ENCODE data around the gene EPHA3.

The EPHA3 gene

DNA sequence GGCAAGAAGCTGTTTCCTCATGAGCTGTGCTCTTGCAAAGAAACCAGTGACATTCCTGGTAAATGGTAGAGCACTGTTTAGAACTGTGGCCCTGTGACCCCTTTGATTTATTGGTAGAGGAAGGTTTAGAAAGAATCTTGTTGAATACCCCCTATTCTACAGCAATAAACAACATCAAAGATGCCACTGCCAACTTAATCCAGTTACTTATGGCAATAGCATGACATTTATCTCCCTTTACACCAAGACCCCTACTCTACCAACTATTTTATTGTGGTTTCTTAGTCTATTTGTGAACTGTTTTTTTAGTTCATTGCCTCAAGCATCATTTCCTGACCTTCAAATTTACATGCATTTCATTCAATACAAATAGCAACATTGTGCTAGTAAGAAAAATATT is 288.6 kb downstream of the EPHA3 start:
- CTCF ChIA-PET = no interaction called here

DNA sequence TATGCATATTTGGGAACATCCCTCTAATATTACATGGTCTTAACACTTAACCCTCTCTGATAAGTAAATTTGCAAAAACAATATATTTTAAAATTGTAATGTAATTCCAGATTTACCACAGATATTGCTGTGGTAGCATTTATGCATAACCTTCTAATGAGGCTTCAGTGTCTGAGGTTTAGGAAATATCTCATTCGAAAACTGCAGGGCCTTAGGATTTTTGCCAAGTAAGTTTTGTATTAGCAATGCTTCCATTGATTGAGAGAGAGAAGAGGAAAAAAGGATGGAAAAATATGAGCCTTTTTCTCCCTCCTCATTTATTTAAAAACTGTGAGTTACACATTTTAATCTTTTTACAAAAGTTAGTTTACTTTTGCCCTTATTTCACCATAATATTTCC is 294.6 kb downstream of the EPHA3 start:
- ChIA-PET CTCF (no interaction called here), POLR2A (no interaction called here)
- Histone ChIP-seq H3K36me3 (ENCODE audit: control insufficient read depth in 2 of 2, insufficient read depth in 1 of 2, low read length in 2 of 2) (no peaks in the 10 kb centered on the region), H3K27ac (ENCODE audit: extremely low read depth, low read depth, low read length) (no peak overlapping the region), H3K9me3 (ENCODE audit: control insufficient read depth, insufficient read depth, low read depth, low read length) (no peaks in the 10 kb centered on the region), H3K4me1 (ENCODE audit: control insufficient read depth, insufficient read depth, low read length) (no peaks in the 10 kb centered on the region), H3K4me3 (ENCODE audit: low read depth, low read length) (no peak overlapping the region)
- TF ChIP-seq, protein P1, sequence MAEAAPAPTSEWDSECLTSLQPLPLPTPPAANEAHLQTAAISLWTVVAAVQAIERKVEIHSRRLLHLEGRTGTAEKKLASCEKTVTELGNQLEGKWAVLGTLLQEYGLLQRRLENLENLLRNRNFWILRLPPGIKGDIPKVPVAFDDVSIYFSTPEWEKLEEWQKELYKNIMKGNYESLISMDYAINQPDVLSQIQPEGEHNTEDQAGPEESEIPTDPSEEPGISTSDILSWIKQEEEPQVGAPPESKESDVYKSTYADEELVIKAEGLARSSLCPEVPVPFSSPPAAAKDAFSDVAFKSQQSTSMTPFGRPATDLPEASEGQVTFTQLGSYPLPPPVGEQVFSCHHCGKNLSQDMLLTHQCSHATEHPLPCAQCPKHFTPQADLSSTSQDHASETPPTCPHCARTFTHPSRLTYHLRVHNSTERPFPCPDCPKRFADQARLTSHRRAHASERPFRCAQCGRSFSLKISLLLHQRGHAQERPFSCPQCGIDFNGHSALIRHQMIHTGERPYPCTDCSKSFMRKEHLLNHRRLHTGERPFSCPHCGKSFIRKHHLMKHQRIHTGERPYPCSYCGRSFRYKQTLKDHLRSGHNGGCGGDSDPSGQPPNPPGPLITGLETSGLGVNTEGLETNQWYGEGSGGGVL (tag by site-specific recombination; IDR thresholded peaks at IDR 0.05) = no peak
- TF ChIP-seq ZNF473 (tag by site-specific recombination; IDR thresholded peaks at IDR 0.05) = no peak
- TF ChIP-seq ZNF335 (tag by site-specific recombination; conservative IDR thresholded peaks at IDR 0.05) = no peak
- no peak for TF ChIP-seq ZNF791 (tag by site-specific recombination; IDR thresholded peaks at IDR 0.05)
- no peak for TF ChIP-seq GLI4 (tag by site-specific recombination; IDR thresholded peaks at IDR 0.05)
- no peak for TF ChIP-seq ZNF555 (tag by site-specific recombination; conservative IDR thresholded peaks at IDR 0.05)

More for the DNA sequence above, 288.6 kb downstream of the EPHA3 start:
- Histone ChIP-seq H3K36me3 (ENCODE audit: control insufficient read depth in 2 of 2, insufficient read depth in 1 of 2, low read length in 2 of 2) (no peaks in the 10 kb centered on the region), H3K4me1 (ENCODE audit: control insufficient read depth, insufficient read depth, low read length) (no peaks in the 10 kb centered on the region), H3K27ac (ENCODE audit: extremely low read depth, low read depth, low read length) (no peak overlapping the region), H3K9me3 (ENCODE audit: control insufficient read depth, insufficient read depth, low read depth, low read length) (no peaks in the 10 kb centered on the region), H3K4me3 (ENCODE audit: low read depth, low read length) (no peak overlapping the region)
- POLR2A ChIA-PET = no interaction called here
- no peak for TF ChIP-seq ZNF768 (tag by site-specific recombination; IDR thresholded peaks at IDR 0.05)
- TF ChIP-seq, protein P2, sequence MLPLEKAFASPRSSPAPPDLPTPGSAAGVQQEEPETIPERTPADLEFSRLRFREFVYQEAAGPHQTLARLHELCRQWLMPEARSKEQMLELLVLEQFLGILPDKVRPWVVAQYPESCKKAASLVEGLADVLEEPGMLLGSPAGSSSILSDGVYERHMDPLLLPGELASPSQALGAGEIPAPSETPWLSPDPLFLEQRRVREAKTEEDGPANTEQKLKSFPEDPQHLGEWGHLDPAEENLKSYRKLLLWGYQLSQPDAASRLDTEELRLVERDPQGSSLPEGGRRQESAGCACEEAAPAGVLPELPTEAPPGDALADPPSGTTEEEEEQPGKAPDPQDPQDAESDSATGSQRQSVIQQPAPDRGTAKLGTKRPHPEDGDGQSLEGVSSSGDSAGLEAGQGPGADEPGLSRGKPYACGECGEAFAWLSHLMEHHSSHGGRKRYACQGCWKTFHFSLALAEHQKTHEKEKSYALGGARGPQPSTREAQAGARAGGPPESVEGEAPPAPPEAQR (tag by site-specific recombination; IDR thresholded peaks at IDR 0.05) = no peak
- no peak for TF ChIP-seq ZNF10 (tag by site-specific recombination; IDR thresholded peaks at IDR 0.05)
- TF ChIP-seq ZNF426 (tag by site-specific recombination; IDR thresholded peaks at IDR 0.05) = no peak
- TF ChIP-seq, protein P3, sequence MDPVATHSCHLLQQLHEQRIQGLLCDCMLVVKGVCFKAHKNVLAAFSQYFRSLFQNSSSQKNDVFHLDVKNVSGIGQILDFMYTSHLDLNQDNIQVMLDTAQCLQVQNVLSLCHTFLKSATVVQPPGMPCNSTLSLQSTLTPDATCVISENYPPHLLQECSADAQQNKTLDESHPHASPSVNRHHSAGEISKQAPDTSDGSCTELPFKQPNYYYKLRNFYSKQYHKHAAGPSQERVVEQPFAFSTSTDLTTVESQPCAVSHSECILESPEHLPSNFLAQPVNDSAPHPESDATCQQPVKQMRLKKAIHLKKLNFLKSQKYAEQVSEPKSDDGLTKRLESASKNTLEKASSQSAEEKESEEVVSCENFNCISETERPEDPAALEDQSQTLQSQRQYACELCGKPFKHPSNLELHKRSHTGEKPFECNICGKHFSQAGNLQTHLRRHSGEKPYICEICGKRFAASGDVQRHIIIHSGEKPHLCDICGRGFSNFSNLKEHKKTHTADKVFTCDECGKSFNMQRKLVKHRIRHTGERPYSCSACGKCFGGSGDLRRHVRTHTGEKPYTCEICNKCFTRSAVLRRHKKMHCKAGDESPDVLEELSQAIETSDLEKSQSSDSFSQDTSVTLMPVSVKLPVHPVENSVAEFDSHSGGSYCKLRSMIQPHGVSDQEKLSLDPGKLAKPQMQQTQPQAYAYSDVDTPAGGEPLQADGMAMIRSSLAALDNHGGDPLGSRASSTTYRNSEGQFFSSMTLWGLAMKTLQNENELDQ (tag by site-specific recombination; IDR thresholded peaks at IDR 0.05; ENCODE audit: low read depth) = no peak
- no peak for TF ChIP-seq ZBTB17 (tag by site-specific recombination; IDR thresholded peaks at IDR 0.05)
- no peak for TF ChIP-seq ZNF324 (tag by site-specific recombination; IDR thresholded peaks at IDR 0.05)
- TF ChIP-seq, protein P4, sequence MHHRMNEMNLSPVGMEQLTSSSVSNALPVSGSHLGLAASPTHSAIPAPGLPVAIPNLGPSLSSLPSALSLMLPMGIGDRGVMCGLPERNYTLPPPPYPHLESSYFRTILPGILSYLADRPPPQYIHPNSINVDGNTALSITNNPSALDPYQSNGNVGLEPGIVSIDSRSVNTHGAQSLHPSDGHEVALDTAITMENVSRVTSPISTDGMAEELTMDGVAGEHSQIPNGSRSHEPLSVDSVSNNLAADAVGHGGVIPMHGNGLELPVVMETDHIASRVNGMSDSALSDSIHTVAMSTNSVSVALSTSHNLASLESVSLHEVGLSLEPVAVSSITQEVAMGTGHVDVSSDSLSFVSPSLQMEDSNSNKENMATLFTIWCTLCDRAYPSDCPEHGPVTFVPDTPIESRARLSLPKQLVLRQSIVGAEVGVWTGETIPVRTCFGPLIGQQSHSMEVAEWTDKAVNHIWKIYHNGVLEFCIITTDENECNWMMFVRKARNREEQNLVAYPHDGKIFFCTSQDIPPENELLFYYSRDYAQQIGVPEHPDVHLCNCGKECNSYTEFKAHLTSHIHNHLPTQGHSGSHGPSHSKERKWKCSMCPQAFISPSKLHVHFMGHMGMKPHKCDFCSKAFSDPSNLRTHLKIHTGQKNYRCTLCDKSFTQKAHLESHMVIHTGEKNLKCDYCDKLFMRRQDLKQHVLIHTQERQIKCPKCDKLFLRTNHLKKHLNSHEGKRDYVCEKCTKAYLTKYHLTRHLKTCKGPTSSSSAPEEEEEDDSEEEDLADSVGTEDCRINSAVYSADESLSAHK (tag by site-specific recombination; IDR thresholded peaks at IDR 0.05) = no peak

DNA sequence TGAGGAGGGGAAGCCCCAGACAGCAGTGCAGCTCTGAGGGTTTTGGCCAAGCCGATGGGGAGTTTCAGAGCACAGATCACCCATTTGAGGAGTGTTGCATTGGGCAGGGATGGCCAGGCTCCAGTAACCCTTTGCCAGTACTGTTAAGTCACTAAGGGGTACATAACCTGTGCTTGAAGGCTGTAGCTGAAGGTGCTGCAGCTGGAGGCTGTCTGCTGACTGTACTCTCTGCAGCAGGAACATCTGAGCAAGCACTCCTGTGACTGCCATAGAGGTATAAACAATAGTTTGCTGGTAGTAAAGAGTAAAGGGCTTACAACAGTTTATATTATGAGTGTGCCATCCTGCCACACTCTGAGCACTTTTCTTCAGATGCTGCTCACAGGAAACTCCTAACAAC is 297.8 kb downstream of the EPHA3 start:
- Histone ChIP-seq H3K4me1 (ENCODE audit: control insufficient read depth, insufficient read depth, low read length) (no peaks in the 10 kb centered on the region), H3K36me3 (ENCODE audit: control insufficient read depth in 2 of 2, insufficient read depth in 1 of 2, low read length in 2 of 2) (no peaks in the 10 kb centered on the region), H3K9me3 (ENCODE audit: control insufficient read depth, insufficient read depth, low read depth, low read length) (no peaks in the 10 kb centered on the region), H3K4me3 (ENCODE audit: low read depth, low read length) (no peak overlapping the region), H3K27ac (ENCODE audit: extremely low read depth, low read depth, low read length) (no peak overlapping the region)
- CTCF ChIA-PET = no interaction called here
- POLR2A ChIA-PET = no interaction called here
- TF ChIP-seq ZXDB (tag by site-specific recombination; IDR thresholded peaks at IDR 0.05) (no peak), ZNF146 (tag by site-specific recombination; IDR thresholded peaks at IDR 0.05) (no peak), ZSCAN30 (tag by site-specific recombination; IDR thresholded peaks at IDR 0.05) (no peak), ZNF571 (tag by site-specific recombination; IDR thresholded peaks at IDR 0.05) (no peak)
- TF ChIP-seq, protein P5, sequence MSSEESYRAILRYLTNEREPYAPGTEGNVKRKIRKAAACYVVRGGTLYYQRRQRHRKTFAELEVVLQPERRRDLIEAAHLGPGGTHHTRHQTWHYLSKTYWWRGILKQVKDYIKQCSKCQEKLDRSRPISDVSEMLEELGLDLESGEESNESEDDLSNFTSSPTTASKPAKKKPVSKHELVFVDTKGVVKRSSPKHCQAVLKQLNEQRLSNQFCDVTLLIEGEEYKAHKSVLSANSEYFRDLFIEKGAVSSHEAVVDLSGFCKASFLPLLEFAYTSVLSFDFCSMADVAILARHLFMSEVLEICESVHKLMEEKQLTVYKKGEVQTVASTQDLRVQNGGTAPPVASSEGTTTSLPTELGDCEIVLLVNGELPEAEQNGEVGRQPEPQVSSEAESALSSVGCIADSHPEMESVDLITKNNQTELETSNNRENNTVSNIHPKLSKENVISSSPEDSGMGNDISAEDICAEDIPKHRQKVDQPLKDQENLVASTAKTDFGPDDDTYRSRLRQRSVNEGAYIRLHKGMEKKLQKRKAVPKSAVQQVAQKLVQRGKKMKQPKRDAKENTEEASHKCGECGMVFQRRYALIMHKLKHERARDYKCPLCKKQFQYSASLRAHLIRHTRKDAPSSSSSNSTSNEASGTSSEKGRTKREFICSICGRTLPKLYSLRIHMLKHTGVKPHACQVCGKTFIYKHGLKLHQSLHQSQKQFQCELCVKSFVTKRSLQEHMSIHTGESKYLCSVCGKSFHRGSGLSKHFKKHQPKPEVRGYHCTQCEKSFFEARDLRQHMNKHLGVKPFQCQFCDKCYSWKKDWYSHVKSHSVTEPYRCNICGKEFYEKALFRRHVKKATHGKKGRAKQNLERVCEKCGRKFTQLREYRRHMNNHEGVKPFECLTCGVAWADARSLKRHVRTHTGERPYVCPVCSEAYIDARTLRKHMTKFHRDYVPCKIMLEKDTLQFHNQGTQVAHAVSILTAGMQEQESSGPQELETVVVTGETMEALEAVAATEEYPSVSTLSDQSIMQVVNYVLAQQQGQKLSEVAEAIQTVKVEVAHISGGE (tag by site-specific recombination; conservative IDR thresholded peaks at IDR 0.05; ENCODE audit: low read depth) = no peak
- TF ChIP-seq, protein P6, sequence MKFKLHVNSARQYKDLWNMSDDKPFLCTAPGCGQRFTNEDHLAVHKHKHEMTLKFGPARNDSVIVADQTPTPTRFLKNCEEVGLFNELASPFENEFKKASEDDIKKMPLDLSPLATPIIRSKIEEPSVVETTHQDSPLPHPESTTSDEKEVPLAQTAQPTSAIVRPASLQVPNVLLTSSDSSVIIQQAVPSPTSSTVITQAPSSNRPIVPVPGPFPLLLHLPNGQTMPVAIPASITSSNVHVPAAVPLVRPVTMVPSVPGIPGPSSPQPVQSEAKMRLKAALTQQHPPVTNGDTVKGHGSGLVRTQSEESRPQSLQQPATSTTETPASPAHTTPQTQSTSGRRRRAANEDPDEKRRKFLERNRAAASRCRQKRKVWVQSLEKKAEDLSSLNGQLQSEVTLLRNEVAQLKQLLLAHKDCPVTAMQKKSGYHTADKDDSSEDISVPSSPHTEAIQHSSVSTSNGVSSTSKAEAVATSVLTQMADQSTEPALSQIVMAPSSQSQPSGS (tag by site-specific recombination; IDR thresholded peaks at IDR 0.05; ENCODE audit: low read depth) = no peak
